IMR-90 (cell line): ENCODE data around the gene RMI1.

Source experiments
- BHLHE40 ChIP-seq: fragments of 150-350 bp; IDR thresholded peaks from 2 replicates; pipeline ENCODE4 v1.6.1; 2016; ENCODE audit warnings: mild to moderate bottlenecking, low read depth, low read length
- CEBPB ChIP-seq: IDR thresholded peaks from 2 replicates; pipeline ENCODE4 v1.6.1; 2012; ENCODE audit warnings: low read depth, low read length, improper control_type of control experiment
- MAFK ChIP-seq: IDR thresholded peaks from 2 replicates; pipeline ENCODE4 v1.6.1; 2012; ENCODE audit warnings: low read depth, low read length, improper control_type of control experiment
- MAZ ChIP-seq: IDR thresholded peaks from 2 replicates; pipeline ENCODE4 v1.6.1; 2012; ENCODE audit warnings: low read depth, mild to moderate bottlenecking, low read length, improper control_type of control experiment, moderate library complexity, borderline replicate concordance
- MXI1 ChIP-seq: IDR thresholded peaks from 2 replicates; pipeline ENCODE4 v1.6.1; 2012; ENCODE audit warnings: low read depth, mild to moderate bottlenecking, low read length, moderate library complexity, borderline replicate concordance
- POLR2A ChIP-seq: IDR thresholded peaks from 2 replicates; pipeline ENCODE4 v1.6.1; 2012; ENCODE audit warnings: mild to moderate bottlenecking, low read depth, low read length
- RAD21 ChIP-seq: IDR thresholded peaks from 2 replicates; pipeline ENCODE4 v1.6.1; 2012; ENCODE audit warnings: low read length, improper control_type of control experiment
- RFX5 ChIP-seq: IDR thresholded peaks from 2 replicates; pipeline ENCODE4 v1.8.0; 2012; ENCODE audit warnings: low read depth, mild to moderate bottlenecking, low read length, moderate library complexity
- SMC3 ChIP-seq: fragments of 150-350 bp; IDR thresholded peaks from 2 replicates; pipeline ENCODE4 v1.6.1; 2016; ENCODE audit warnings: low read depth, mild to moderate bottlenecking, antibody characterized with exemption, low read length, moderate library complexity
- TF ChIP-seq, protein P1 (sequence below): conservative IDR thresholded peaks from 2 replicates; pipeline ENCODE4 v1.5.1; 2012; ENCODE audit warnings: mild to moderate bottlenecking, low read depth, low read length, improper control_type of control experiment
- TF ChIP-seq, protein P2 (sequence below): fragments of 150-350 bp; IDR thresholded peaks from 2 replicates; pipeline ENCODE4 v1.6.1; 2016; ENCODE audit warnings: low read depth, mild to moderate bottlenecking, low read length, moderate library complexity, borderline replicate concordance
- TF ChIP-seq, protein P3 (sequence below): fragments of 150-350 bp; IDR thresholded peaks from 2 replicates; pipeline ENCODE4 v1.6.1; 2017; ENCODE audit warnings: mild to moderate bottlenecking, antibody characterized with exemption, low read length, low read depth

DNA sequence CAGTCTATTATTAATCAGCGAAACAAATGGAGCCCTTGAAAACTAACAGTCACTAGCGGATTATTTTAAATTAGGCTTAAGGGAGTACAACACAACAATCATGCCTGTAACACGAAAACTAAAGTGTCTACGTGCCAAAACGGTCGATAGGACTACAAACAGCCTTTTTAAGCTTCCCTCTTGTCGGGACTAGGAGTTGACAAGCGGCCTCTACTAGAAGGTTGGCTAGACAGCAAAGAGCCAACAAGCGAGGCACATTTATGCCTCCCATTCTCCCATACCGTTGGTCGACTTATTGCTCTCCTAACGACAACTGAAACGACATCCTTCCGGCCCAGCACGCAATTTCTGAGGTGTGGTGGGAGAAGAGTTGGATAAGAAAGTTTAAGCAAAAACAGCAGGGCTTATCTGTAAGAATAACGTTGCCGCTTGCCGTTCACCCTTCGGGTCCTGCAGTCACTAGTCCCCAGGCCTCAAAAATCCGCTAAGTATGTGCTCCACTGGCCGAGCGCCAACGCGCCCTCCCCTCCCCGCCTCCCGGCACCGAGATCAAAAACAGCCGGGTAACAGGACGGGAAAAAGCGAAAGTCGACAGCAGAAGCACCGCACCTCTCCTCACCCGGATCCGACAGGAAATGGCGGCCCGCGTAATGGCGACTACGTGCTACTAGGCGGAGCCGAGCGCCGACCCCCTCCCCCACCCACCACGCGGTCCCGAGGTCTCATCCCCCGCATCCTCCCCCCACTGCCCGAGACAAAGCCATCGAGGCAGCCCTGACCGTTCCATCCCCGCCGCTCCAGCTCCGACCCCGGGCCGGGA is 1.4 kb upstream of the RMI1 start:
- TF ChIP-seq, protein P1, sequence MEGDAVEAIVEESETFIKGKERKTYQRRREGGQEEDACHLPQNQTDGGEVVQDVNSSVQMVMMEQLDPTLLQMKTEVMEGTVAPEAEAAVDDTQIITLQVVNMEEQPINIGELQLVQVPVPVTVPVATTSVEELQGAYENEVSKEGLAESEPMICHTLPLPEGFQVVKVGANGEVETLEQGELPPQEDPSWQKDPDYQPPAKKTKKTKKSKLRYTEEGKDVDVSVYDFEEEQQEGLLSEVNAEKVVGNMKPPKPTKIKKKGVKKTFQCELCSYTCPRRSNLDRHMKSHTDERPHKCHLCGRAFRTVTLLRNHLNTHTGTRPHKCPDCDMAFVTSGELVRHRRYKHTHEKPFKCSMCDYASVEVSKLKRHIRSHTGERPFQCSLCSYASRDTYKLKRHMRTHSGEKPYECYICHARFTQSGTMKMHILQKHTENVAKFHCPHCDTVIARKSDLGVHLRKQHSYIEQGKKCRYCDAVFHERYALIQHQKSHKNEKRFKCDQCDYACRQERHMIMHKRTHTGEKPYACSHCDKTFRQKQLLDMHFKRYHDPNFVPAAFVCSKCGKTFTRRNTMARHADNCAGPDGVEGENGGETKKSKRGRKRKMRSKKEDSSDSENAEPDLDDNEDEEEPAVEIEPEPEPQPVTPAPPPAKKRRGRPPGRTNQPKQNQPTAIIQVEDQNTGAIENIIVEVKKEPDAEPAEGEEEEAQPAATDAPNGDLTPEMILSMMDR, result no peak
- no peak for TF ChIP-seq RAD21
- TF ChIP-seq POLR2A, result peak; percentile 27; the same call in 1 of the 2 replicates
- no peak for TF ChIP-seq MAFK
- no peak for TF ChIP-seq RFX5
- TF ChIP-seq, protein P2, sequence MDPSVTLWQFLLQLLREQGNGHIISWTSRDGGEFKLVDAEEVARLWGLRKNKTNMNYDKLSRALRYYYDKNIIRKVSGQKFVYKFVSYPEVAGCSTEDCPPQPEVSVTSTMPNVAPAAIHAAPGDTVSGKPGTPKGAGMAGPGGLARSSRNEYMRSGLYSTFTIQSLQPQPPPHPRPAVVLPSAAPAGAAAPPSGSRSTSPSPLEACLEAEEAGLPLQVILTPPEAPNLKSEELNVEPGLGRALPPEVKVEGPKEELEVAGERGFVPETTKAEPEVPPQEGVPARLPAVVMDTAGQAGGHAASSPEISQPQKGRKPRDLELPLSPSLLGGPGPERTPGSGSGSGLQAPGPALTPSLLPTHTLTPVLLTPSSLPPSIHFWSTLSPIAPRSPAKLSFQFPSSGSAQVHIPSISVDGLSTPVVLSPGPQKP, result no peak
- peak; percentile 50; the same call in 1 of the 2 replicates for TF ChIP-seq MAZ
- TF ChIP-seq, protein P3, sequence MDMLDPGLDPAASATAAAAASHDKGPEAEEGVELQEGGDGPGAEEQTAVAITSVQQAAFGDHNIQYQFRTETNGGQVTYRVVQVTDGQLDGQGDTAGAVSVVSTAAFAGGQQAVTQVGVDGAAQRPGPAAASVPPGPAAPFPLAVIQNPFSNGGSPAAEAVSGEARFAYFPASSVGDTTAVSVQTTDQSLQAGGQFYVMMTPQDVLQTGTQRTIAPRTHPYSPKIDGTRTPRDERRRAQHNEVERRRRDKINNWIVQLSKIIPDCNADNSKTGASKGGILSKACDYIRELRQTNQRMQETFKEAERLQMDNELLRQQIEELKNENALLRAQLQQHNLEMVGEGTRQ, result no peak
- no peak for TF ChIP-seq BHLHE40
- TF ChIP-seq SMC3, result no peak
- peak; percentile 36; the same call in 1 of the 2 replicates for TF ChIP-seq MXI1
- no peak for TF ChIP-seq CEBPB
